Measurements from ENCODE around the gene KIF26B. TPM values are rescaled to one million over a fixed set of nuclear protein-coding genes. Genes with fewer than 3 reads are reported as not detected.

Gene KIF26B
- total RNA-seq, 6 experiments from 2014 or later: 0.31 to 0.55 (median 0.35) TPM

- H3K27ac ChIP-seq: no peak overlapping the region
- no peaks in the 10 kb centered on the region for H3K9me3 ChIP-seq
- H3K27me3 ChIP-seq: no peaks in the 10 kb centered on the region
- no peaks in the 10 kb centered on the region for H3K36me3 ChIP-seq
- no peak for ATAC-seq
- H3K4me1 ChIP-seq: no peaks in the 10 kb centered on the region
- no peak overlapping the region for H3K4me3 ChIP-seq
- 63% methylated on average over 7 of the region's 7 CpGs for WGBS (ENCODE audit: insufficient coverage, low coverage, low lambda C conversion rate, missing lambda C conversion rate)
- TF ChIP-seq, protein P1, sequence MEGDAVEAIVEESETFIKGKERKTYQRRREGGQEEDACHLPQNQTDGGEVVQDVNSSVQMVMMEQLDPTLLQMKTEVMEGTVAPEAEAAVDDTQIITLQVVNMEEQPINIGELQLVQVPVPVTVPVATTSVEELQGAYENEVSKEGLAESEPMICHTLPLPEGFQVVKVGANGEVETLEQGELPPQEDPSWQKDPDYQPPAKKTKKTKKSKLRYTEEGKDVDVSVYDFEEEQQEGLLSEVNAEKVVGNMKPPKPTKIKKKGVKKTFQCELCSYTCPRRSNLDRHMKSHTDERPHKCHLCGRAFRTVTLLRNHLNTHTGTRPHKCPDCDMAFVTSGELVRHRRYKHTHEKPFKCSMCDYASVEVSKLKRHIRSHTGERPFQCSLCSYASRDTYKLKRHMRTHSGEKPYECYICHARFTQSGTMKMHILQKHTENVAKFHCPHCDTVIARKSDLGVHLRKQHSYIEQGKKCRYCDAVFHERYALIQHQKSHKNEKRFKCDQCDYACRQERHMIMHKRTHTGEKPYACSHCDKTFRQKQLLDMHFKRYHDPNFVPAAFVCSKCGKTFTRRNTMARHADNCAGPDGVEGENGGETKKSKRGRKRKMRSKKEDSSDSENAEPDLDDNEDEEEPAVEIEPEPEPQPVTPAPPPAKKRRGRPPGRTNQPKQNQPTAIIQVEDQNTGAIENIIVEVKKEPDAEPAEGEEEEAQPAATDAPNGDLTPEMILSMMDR (IDR thresholded peaks at IDR 0.05): no peak
- TF ChIP-seq POLR2A (IDR thresholded peaks at IDR 0.05): no peak
- DNase-seq: no peak
- intact Hi-C loops (cut with DNase I): no loop called here
These were observed 26.4 kb downstream of the KIF26B start for GRCh38 chr1:245181158-245181517.

DNA sequence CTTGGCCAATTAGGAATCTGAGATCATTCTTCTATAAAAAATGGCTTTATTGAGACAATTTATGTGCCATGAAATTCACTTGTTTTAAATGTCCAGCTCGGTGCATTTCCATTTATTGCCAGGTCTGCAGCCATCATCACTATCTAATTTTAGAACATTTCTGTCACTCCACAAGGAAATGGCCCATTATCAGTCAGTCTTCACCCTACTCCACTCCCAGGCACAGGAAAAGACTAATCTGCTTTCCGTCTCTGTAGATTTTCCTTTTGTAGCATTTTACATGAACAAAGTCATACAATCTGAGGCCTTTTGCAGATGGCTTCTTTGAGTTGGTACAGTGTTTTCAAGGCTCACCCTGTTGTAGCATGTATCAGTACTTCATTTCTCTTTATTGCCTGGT is 27.2 kb downstream of the KIF26B start:
- H3K4me1 ChIP-seq: no peaks in the 10 kb centered on the region
- intact Hi-C loops (cut with DNase I): no loop called here
- no peak for TF ChIP-seq POLR2A (IDR thresholded peaks at IDR 0.05)
- TF ChIP-seq, protein P1 (IDR thresholded peaks at IDR 0.05): no peak
- WGBS (ENCODE audit: insufficient coverage, low coverage, low lambda C conversion rate, missing lambda C conversion rate): 85% methylated on average over 2 of the region's 2 CpGs
- DNase-seq (no peak), ATAC-seq (peak in 3 of 4 donors; percentile 49 to 60 (median 52))
- H3K9me3 ChIP-seq: no peaks in the 10 kb centered on the region
- H3K27ac ChIP-seq: no peak overlapping the region
- H3K36me3 ChIP-seq: no peaks in the 10 kb centered on the region
- H3K4me3 ChIP-seq: no peak overlapping the region
- H3K27me3 ChIP-seq: no peaks in the 10 kb centered on the region

- Histone ChIP-seq H3K27me3 (no peaks in the 10 kb centered on the region), H3K4me1 (no peaks in the 10 kb centered on the region), H3K4me3 (no peak overlapping the region), H3K9me3 (no peaks in the 10 kb centered on the region), H3K36me3 (no peaks in the 10 kb centered on the region), H3K27ac (no peak overlapping the region)
- TF ChIP-seq POLR2A (IDR thresholded peaks at IDR 0.05): no peak
- TF ChIP-seq, protein P1 (IDR thresholded peaks at IDR 0.05): no peak
- ATAC-seq: no peak
- WGBS (ENCODE audit: insufficient coverage, low coverage, low lambda C conversion rate, missing lambda C conversion rate): 46% methylated on average over 3 of the region's 3 CpGs
- intact Hi-C loops (cut with DNase I): no loop called here
- DNase-seq: no peak
These were observed 28.6 kb downstream of the KIF26B start for GRCh38 chr1:245183429-245183828.

DNA sequence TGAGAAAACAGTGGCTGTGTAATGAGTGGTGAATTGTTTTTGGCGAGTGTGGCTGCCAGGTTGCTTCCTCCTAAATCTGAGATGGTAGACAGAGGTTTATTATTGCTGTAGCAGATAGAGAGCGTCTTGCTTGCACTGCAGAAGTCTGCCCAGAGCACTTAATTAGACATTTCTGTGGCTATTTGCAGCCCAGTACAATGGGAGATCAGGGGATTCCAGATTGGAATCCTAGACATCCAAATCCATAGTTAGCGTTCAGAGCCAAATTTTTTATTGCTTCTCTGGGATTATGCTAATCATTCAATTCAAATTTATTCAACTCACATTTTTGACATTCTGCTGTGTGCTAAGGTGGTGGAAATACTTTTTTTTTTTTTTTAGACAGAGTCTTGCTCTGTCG is 30.0 kb downstream of the KIF26B start:
- H3K9me3 ChIP-seq: no peaks in the 10 kb centered on the region
- no peak overlapping the region for H3K27ac ChIP-seq
- TF ChIP-seq, protein P1 (IDR thresholded peaks at IDR 0.05): no peak
- no peak overlapping the region for H3K4me3 ChIP-seq
- no peaks in the 10 kb centered on the region for H3K4me1 ChIP-seq
- H3K27me3 ChIP-seq: no peaks in the 10 kb centered on the region
- no peaks in the 10 kb centered on the region for H3K36me3 ChIP-seq
- no peak for ATAC-seq
- WGBS (ENCODE audit: insufficient coverage, low coverage, low lambda C conversion rate, missing lambda C conversion rate): 78% methylated on average over 4 of the region's 4 CpGs
- no peak for DNase-seq
- intact Hi-C loops (cut with DNase I): no loop called here

DNA sequence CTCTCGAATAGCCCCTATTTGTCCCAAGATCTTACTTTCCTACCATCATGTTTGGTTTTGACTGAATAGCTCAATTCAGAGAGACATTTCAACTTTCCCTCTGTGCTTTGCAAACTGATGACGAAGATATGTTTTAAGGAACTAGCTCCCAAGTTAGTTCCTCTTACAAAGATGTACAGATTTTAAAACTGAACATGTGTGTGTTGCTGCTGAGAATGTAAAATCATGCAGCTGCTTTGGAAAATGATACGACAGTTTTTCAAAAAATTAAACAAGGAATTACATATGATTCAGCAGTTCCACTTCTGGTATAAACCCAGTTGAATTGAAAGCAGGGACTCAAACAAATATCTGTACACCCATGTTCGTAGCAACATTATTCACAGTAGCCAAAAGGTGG is 33.6 kb downstream of the KIF26B start:
- WGBS (ENCODE audit: insufficient coverage, low coverage, low lambda C conversion rate, missing lambda C conversion rate): 63% methylated on average over 4 of the region's 4 CpGs
- H3K4me1 ChIP-seq: no peaks in the 10 kb centered on the region
- DNase-seq (no peak), ATAC-seq (peak in 1 of 4 donors; percentile 15)
- no peaks in the 10 kb centered on the region for H3K36me3 ChIP-seq
- no peaks in the 10 kb centered on the region for H3K9me3 ChIP-seq
- H3K27me3 ChIP-seq: no peaks in the 10 kb centered on the region
- intact Hi-C loops (cut with DNase I): no loop called here
- H3K27ac ChIP-seq: no peak overlapping the region
- TF ChIP-seq POLR2A (IDR thresholded peaks at IDR 0.05): no peak
- TF ChIP-seq, protein P1 (IDR thresholded peaks at IDR 0.05): no peak
- no peak overlapping the region for H3K4me3 ChIP-seq
